Measurements from ENCODE around the gene ZPR1.
"Not testable (repeated sequence)": the region's sequence is repeated elsewhere in the genome, so short reads cannot be mapped to it uniquely, and the experiment has no call there.

The ZPR1 gene

DNA sequence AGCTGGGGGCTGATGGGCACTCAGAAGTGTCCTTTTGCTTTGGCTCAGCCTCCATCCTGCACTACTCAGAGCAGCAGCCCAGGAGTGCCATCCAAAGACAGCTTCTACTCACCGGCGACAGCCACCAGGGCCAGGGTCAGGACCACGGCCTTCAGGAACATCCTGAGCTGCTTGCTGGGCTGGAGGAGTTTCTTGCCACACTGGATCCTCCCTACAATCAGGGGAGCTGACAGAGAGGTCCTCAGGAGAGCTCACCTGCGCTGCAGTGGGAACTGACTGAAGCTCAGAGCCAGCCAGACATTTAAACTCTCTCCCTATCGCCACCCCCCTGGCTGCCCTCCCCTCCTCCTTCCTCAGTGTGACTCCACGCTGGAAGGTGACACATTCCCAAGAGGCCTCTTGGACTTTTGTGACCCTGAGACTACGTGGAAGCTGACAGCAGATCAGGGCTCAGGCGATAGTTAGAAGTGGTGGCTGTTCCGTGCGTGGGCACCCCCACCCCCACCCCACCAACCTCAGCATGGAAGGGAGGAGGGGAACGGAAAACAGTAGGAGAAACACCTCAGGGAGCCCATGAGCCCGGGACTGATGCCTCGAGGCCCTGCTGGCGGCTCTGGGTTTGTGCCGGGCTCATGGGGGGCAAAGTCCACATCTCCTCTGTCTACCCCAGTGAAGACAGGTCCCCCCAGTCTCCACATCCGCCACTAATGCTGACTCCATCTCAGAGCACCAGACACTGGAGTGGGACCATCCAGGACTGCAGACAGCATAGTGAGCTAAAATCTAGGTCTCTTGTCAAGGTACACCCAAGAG, 35.4 kb upstream of the ZPR1 start, which contains the start of gene APOA4:
Gene APOA4 (minus strand): TSS at position 274 of the 813 bp plus-strand sequence. CDS start 113 bp downstream, at position 161.
- no peak for DNase-seq (ENCODE audit: low spot score)

DNA sequence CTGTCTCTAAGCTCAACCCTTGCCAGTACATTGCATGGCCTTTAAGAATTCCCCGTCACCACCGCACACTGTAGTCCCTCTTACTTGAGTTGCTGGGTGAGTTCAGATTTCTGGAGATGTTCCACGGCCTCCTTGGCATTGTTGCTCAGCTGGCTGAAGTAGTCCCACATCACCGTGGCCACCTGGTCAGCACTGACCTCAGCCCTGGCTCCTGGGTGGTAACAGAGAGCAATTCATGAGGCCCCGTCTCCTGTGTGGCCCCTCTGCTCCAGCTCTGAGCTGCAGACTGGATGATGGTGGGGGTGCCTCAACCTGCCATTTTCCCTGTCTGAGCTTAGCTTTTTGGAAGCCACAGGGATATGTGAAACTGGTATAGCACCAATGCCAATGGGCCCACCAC, 34.8 kb upstream of the ZPR1 start:
- DNase-seq (ENCODE audit: low spot score): no peak

DNA sequence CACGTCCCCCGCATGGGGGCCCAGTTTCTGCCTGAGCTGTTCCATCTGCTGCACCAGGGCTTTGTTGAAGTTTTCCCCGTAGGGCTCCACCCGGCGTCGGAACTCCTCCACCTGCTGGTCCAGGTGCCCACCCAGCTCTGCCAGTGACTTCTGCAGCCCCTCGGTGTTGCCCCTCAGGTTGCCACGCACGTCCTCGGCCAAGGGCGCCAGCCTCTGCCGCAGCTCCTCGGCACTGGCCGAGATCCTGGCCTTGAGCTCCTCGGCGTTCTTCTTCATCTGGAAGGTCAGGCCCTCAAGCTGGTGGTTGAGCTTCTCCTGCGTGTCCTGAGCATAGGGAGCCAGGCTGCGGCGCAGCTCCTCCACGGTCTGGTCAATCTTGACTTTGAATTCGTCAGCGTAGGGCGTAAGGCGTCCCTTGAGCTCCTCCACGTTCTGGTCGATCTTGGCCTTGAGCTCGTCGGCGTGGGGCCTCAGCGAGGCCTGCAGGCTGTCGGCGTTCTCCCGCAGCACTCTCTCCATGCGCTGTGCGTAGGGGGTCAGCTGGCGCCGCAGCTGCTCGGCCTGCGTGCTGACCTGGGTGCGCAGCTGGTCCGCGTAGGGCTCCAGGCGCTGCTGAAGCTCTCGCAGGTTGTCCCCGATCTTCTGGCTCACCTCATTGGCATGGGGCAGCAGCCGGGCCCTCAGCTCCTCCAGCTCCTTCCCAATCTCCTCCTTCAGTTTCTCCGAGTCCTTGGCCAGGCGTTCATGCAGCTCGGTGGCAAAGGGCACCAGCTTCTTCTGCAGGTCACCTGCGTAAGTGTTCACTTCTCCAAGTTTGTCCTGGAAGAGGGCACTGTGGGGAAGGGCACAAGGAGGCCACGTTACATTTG, 33.5 kb upstream of the ZPR1 start:
- no peak for DNase-seq (ENCODE audit: low spot score)

DNA sequence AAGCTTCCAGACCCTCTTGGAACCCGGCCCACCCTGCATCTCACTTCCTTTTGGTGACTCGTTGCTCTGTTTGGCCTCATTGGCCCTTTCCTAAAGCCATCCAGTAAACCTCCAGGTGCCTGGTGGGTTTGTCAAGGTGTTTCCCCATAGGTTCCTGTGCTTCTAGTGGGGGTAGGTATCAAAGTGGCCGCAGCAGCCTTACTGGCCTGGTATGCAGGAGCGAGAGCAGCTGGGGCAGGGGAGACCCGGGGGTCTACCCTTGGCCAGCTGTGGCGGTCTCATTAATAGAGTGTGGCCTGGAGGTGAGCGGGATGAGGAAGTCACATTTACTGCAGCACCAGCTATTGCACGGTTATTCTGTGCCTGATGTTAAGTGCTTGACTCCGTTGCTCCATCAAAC, 31.2 kb upstream of the ZPR1 start:
- DNase-seq (ENCODE audit: low spot score): no peak

DNA sequence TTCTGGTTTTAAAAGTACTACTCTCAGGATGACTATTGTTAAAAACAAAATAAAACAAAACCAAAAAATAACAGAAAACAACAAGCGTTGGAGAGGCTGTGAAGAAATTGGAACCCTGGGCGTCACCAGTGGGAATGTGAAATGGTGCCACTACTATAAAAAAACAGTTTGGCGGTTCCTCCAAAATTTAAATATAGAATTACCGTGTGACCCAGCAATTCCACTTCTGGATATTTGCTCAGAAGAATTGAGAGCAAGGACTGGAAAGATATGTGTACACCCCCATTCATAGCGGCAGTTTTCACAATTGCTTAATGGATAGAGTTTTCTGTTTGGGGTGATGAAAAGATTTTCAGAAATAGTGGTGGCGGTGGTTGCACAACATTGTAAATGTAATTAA, 26.7 kb upstream of the ZPR1 start:
- DNase-seq (ENCODE audit: low spot score): no peak

DNA sequence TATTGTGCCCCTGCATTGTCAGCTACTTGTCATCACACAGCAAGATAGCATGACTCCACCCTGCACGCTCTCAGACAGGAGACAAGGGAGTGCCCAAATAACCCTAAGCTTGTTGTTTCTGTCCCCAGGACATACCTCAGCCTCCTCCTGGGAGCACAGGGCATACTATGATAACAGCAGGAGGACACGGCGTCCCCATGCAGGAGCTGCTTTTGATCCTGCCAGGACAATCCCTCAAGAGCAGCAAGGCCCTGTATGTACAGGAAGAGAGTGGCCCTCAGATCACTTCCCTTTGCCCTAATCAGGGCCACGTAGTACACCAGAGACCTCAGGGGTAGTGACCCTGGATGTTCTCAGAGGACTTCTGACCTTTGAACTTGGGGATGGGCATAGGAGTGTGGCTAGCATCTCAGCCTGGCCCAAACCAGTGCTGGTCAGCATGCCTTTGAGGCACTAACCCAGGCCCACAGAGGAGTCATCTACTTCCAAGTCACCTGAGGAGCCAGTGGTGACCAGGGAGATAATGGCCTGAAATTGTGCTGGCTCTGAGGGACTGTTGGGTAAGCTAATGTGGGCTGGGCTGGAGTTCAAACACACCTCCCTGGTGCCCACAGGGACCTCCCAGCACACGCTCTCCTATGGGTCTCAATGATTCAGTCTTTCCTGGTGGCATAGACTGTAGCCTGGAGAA, 26.1 kb upstream of the ZPR1 start:
- no peak for DNase-seq (ENCODE audit: low spot score)

DNA sequence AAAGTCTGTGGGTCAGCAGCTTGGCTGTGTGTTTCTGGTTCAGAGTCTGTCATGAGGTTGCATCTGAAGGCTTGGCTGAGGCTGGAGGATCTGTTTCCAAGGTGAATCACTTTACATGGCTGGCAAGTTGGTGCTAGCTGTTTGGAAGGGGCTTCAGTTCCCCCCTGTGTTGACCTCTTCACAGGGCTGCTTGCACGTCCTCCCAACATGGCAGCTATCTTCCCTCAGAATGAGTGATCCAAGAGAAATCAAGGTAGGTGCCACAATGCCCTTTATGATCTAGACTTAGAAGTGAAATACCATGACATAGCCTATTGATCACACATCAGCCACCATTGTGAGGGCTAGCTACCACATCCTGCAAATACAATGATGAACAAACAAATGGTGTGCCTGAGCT, 25.3 kb upstream of the ZPR1 start:
- no peak for DNase-seq (ENCODE audit: low spot score)

DNA sequence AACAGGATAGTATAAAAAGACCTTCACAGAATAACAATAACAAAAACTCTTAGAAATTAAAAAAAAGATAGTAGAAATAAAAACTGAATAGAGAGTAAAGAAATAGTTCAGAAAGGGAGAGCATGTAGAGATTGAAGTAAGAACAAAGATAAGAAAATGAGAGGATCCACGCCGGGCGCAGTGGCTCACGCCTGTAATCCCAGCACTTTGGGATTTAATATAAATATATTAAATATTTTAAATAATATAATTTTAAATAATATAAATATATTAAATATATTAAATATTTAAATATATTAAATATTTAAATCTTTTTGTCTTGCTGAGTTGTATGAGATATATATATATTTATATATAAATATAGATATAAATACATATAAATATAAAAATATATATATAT, 24.3 kb upstream of the ZPR1 start:
- no peak for DNase-seq (ENCODE audit: low spot score)

DNA sequence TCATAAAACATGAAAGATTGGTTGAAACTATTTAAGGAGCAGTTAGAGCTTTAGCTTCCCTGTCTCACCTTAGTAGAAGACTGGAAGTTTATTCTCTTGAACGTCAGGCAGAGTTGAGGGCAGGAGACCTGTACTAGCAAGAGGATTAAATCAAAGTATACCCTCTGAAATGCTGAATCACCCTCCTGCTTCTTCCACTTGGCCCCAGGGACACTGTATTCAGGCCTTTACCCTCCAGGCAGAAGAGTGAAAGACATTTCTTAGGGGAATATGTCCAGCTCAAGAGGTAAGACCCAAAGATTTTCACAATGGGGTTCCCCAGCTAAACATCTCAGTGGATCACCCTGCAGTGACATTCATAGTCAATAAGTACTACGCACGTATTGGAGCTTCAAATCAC, 23.4 kb upstream of the ZPR1 start:
- DNase-seq (ENCODE audit: low spot score): no peak

DNA sequence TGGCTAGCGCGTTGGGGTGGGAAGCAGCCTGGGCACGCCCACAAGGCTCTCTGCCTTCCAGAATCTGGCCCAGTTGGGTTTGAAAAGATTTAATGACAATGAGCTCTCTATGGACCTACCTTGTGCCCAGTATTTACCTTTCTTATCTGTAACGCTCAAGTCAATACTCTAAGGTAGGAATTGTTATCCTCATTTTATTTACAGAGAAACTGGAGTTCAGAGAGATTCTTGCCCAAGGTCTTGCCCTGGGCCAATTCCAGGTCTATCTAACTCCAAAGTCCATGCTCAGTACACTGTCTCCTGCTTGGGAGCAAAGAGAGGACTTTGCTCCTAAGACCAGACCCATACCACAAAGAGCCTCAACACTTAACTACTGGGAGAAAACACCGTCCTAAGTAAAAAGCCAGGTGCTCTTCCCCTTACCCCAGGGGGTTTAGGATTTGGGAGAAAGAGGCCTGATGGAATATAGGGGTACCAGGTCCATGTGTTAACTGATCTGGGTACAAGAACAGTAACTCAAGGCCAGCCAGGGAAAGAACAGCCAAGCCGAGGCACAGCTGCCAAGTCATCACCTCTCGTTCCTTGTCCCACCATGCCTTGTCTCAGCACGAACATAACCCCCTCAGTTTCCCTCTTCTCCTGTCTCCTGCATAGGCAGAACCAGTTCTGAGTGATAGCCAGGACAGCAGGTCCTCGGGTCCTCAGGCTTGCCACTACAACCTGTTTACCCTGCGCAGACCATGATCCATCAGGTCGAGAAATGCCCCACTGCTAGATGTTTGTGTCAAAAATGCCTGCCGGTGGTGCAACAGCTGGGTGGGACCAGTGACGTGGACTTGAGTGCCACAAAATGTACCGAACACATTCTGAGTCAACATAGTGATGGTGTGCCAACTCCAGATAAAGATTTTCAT, 20.7 kb upstream of the ZPR1 start:
- DNase-seq (ENCODE audit: low spot score): no peak

DNA sequence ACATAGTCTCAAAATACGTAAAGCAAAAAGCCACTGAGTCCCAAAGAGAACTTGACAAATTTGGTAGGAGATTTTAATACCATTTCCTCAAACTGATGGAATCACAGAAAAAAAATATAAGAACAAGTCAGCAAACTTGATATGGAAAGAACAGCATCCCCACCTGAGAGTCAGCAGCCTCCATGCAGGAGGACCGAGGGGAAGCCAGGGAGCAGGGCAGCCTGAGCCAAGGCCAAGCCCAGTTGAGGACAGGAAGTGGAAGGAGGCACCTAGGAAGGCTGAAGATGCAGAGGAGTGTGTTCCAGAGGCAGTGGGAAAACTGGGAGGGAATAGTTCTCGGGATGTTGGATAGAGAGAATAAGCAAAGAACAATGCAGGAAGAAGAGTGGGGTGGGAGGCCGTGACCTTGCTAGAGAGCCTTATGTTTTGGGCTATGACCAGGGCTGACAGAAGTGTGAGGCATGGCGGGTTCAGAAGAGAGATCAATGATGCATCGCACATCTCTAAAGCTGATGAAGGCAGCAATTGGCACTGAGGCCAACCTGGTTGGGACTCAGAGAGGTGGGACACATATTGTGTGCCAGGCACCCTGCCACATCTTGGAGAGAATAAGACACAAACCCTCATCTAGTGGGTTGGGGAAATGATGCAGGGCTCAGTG, 19.9 kb upstream of the ZPR1 start:
- DNase-seq (ENCODE audit: low spot score): no peak

DNA sequence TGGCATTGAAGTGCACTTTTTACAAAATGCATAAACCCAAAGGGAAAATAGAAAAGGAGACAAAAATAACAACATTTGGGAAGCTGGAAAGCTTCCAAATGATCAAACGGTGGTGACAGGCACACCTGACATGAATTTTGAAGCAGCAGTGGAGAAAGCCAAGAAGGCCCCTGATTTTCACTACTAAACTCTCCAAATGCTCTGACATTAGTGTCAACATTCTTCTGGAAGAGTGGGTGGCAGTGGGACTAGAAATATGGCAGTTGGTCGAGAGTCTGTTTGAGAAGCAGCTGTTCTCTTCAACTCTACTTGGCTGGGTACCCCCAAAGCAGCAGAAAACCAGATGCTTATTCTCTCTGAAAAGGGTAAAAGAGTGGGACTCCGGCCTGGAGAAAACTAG, 16.2 kb upstream of the ZPR1 start:
- no peak for DNase-seq (ENCODE audit: low spot score)

DNA sequence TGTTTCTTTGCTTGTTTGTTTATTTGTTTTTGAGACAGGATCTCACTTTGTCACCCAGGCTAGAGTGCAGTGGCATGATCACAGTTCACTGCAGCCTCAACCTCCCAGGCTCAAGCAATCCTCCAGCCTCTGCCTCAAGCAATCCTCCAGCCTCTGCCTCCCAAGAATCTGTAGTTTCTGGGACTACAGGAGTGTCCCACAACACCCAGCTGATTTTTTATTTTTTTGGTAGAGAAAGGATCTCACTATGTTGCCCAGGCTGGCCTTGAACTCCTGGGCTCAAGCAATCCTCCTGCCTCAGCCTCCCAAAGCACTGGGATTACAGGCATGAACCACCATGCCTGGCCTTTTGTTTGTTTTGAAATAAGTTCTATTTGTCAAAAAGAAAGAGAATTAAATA, 13.8 kb upstream of the ZPR1 start:
- not testable (repeated sequence) for DNase-seq (ENCODE audit: low spot score)

DNA sequence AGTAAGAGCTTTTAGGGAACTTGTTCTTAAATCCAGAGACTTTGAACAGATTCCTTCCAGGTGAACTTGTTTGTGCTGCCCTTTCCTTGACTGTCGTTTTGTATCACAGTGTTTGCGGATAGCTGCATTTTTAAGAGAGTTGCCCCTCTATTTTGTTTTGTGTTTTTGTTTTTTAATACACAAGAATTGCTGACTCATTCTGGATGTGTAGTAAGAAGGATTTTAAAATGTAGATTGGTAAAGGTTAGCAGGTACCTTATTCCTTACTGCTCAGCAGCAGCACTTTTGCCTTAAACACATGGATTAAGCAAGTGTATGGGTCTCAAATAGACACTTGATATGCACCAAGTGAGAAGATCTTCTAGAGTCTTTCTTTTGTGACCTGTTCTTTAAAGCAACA, 12.8 kb upstream of the ZPR1 start:
- DNase-seq (ENCODE audit: low spot score): no peak

DNA sequence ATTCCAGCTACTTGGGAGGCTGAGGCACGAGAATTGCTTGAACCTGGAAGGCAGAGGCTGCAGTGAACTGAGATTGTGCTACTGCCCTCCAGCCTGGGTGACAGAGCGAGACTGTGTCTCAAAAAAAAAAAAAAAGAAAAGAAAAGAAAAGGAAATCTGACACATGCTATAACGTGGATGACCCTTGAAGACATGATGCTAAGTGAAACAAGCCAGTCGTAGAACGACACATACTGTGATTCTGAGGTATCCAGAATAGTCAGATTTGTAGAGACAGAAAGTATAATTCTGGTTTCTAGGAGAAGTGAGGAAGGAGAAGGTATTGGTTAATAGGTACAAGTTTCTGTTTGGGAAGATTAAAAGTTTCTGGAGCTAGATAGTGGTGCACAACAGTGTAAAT, 10.5 kb upstream of the ZPR1 start:
- no peak for DNase-seq (ENCODE audit: low spot score)

DNA sequence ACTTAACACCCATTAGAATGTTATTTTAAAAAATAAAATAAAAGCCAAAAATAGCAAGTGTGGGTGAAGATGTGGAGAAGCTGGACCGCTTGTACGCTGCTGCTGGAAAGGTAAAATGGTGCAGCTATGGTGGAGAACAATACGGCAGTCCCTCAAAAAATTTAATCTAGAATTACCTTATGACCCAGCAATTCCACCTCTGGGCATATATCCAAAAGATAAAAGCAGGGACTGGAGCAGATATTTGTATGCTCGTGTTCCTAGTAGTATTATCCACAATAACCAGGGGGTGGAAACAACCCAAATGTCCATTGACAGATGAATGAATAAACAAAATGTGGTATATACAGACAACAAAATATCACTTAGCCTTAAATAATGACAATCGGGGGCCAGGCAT, 10.0 kb upstream of the ZPR1 start:
- no peak for DNase-seq (ENCODE audit: low spot score)

DNA sequence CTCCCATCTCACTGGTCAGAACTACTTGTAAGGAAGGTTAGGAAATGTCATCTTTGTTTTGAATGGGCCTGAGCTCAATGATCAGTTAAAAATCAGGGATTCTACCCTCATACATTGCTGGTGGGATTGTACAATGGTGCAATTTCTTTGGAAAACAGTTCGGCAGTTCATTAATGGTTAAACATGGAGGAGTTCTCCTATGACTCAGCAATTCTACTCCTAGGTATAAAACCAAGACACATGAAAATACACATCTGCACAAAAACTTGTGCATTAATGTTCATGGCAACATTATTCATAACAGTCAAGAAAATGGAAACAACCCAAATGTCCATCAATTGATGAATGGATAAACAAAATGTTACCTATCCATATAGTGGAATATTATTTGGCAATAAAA, 8.7 kb upstream of the ZPR1 start:
- DNase-seq (ENCODE audit: low spot score): no peak

DNA sequence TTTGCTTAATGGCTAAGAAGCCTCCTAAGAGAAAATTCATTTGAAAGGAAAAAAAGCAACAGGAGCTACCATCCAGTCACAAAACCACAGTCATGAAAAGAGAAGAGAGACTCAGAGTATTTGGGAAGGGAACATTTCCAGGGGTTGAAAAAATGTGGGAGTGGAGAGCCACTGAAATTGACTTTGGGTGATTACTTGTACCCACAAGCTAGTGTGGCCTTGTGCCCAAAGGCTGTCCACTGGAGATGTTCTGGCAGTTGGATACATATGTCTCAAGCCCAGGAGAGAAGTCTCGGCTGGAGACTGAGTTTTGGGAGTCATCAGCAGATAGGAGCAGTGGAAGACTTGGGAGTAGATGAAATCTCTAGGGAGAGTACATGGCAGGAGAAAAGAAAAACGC, 7.0 kb upstream of the ZPR1 start:
- no peak for DNase-seq (ENCODE audit: low spot score)

DNA sequence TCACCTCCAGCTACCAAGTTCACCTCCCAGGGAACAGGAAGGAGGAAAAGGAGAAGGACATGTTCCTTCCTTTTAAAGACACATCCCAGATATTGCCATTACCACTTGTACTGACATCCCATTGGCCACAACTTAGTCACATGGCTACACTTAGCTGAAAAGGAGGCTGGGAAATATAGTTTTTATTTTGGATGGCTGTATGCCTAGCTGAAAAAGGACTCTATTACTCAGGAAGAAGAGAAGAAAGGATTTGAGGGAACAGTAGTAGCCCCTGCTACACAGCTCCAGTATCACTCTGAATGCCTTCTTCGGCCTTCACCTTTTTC, 5.9 kb upstream of the ZPR1 start:
- no peak for DNase-seq (ENCODE audit: low spot score)

DNA sequence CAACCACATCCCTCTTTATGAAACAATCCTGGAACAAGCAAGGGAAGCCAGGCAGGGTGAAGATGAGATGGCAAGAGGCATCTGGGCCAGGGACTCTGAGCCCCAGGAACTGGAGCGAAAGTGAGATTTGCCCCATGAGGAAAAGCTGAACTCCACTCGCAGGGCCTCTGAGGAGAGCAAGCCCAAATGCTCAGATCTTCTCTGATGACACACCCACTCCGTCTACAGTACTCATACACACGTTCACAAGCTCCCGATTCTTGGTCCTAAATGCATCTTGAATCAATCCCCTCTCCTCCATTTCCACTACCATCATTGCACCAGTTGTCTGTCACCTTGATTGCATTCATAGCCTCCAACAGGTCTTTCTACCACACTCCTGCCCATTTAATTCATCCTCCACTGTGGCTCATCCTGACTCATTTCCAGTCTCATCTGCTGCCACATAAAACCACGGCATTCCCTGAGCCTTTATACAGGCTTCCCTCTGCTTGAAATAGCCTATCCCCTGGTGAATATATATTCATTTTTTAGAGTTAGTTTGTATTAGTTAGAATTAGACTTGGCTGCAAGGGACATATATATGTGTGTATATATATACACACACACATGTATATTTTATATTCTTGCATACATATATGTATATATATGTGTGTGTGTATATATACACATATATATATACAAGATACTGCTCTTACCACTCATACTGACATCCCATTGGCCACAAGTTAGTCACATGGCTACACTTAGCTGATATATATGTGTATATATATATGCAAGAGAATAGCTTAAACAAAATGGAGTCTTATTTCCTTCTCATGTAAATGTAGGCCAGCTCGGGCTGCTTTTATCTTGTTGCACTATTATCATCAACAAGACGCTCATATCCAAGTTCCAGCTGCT, 5.3 kb upstream of the ZPR1 start:
- DNase-seq (ENCODE audit: low spot score): no peak

Measured in D341Med (cell line).